ENCODE data around the gene GSN.

The GSN gene

GRCh38 chr9:121325387-121325786 lies 57.4 kb downstream of the GSN start:
- no peak for DNase-seq

DNA sequence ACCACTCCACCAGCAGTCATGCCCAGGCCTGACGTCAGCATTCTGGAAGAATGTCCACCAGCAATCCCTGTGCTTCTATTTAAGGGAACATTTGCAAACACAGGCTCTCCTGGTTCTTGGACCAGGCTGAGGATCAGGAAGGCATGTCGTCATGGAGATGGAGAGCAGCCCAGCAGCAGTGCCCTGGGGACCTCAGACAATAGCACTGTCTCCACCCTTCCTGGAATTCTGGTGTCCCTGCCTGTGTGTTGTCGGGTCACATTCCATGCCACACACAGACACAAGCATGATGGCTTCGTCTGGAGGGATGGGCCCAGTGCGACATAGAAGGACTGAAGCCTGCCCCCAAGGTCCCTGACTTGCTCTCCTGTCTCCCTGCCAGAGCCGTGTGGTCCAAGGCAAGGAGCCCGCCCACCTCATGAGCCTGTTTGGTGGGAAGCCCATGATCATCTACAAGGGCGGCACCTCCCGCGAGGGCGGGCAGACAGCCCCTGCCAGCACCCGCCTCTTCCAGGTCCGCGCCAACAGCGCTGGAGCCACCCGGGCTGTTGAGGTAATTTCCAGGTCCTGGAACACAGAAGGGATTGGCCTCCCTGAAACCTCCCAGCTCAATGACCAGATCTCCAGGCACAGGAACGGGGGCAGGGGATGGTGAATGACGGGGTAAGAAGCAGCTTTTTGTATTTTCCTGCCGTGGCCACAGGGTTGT lies 58.3 kb downstream of the GSN start:
- no peak for DNase-seq

DNA sequence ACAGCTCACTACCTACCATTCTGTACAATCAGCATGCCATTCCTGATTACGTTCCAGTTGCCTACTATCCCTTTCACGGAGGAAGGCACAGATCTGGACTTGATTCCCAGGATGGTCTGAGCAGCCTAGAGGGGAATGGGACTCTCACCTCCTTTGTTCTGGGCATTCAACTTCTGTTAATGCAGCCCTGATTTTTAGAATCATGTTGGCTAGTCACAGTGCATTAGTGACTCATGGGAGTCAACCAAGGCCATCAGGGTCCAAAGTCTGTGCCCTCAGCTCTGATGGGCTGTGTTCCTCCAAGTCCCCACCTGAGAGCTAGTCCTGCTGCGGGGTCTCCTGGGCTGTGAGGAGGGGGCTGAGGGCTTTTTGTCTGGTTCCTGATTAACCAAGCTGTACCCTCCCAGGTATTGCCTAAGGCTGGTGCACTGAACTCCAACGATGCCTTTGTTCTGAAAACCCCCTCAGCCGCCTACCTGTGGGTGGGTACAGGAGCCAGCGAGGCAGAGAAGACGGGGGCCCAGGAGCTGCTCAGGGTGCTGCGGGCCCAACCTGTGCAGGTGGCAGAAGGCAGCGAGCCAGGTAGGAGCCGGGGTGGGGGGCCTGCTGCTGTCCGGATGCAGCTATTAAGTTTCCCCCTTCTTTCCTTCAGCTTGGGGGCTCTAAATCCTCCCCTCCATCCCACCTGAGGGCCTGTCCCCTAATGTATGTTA lies 59.1 kb downstream of the GSN start:
- no peak for DNase-seq

- no peak for DNase-seq
These were observed 60.5 kb downstream of the GSN start for GRCh38 chr9:121328476-121328875.

DNA sequence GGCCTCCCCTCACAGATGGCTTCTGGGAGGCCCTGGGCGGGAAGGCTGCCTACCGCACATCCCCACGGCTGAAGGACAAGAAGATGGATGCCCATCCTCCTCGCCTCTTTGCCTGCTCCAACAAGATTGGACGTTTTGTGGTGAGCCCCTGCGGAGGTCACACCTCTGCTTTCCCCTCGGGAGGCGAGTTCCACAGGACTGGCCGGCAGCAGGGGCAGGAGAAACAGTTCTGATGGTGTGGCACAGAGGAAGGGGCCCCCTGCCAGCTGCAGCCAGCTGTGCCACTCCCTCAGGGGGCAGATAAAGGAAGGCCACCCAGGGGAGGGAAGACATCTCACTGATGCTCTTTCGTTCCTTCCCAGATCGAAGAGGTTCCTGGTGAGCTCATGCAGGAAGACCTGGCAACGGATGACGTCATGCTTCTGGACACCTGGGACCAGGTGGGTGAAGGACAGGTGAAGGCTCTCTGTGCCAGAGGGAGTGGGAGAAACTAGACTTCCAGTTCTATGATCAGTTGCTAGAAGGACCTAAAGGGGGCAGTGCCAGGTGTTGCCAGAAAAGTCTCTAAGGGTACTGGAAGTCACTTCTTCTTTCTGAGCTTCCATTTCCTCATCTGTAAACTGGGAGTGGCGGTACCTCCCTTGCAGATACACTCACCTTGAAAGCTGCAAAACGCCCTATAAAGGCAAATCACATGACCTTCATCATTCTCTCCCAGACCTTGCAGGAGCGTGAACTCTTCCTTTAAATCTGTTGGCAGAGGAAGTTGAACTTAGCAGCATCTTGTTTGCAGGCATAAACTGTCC lies 61.1 kb downstream of the GSN start:
- DNase-seq = no peak

DNA sequence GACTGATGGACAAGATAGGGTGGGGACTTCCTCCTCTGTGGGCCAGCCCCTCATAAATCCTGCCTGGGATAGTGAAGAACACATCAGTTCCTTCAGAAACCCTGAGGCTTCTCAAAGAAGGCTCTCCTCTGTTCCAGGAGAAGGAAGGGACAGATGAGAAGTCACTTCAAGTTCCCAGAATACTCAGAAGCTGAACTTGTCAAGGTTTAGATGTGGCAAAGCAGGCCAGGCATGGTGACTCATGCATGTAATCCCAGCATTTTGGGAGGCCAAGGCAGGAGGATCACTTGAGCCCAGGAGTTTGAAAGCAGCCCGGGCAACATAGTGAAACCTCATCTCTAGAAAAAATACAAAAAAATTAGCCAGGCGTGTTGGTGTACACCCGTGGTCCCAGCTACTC lies 63.6 kb downstream of the GSN start:
- no peak for DNase-seq

DNA sequence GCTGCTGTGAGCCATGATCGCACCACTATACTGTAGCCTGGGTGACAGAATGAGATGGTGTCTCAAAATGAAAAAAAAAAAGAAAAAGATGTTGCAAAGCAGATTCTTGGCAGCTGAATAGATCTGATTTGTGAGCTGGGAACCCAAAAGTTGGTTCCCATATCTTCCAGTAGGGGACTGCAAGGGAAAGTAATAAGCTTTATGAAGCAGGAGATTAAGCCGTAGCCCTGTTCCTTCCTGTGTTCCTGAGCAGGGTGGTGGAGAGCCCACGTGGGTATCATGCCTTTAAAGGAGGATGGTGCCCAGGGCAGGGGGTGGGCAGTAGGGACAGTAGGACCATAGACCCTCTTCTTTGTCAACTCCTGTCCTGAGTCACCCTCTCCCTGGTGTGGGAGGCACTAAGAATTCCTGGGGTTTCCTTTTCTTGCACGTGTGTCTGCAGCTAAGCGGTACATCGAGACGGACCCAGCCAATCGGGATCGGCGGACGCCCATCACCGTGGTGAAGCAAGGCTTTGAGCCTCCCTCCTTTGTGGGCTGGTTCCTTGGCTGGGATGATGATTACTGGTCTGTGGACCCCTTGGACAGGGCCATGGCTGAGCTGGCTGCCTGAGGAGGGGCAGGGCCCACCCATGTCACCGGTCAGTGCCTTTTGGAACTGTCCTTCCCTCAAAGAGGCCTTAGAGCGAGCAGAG lies 64.2 kb downstream of the GSN start:
- DNase-seq = no peak

GRCh38 chr9:121333950-121334773 lies 66.2 kb downstream of the GSN start:
- no peak for DNase-seq

DNA sequence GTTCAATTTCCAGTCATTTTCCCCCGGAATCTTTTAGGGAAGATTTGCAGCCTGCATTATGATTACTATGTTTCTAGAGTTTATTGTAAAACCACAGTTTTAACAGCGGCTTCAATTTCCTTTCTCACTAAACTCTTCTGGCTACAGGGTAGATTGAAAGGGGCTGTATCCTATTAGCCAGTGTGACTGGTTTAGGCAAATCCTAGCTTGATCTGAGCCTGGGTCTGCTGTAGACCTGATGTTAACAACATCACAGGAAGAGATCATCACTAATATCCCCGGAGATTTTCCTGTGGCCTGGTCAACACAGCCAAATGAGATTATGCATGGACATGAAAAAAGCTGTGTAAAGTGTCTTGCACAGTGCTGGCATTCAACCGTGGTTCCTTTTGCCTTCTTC lies 68.7 kb downstream of the GSN start:
- DNase-seq = no peak

GRCh38 chr9:121339437-121339836 lies 71.5 kb downstream of the GSN start:
- no peak for DNase-seq

DNA sequence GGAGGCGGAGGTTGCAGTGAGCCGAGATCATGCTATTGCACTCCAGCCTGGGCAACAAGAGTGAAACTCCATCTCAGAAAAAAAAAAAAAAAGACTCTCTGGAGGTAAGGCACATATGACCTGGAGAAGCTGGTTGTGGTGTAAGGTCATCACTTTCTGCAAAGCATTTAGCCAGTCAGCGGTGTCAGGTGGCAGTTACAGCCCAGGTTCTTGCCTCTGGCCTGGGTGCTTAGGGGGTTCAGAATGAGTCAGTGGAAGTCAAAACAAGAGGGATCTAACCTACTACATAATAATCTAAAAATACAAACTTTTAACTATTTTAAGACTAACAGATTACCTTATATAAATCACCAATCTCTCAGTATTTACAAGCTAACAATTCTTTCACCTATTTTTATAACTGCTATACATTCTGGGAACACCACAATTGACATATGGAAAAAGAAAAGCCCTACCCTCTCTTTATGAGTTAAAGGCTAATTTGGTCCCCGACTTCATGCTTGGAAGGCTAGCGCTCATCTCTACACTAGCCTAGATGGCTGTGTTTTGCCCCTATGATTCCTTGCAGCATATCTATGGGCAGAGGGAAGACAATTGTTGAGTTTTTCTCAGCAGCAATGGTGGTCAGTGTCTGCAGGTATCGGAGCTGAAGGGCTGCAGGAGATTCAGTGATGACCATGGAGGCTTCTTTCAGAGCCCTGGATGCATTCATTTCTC lies 72.9 kb downstream of the GSN start:
- no peak for DNase-seq

DNA sequence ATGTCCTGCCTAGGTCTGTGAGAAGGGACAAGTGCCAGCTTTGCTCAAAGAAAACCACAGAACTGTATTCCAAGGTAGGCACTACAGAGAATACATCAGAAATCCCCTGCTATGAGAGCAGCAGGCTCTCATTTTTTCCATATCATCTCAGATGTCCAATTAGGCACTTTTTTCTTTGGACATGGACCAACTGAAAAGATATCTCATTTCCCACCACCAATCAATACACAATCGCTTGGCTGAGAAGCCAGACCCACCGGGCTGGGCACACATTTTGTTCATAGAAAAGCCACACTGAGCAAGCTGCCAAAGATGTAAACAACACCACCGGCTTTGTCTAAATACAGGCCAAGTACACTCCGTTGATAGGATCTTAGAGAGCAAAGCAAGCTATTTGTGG lies 76.2 kb downstream of the GSN start:
- DNase-seq = peak; percentile 39

DNA sequence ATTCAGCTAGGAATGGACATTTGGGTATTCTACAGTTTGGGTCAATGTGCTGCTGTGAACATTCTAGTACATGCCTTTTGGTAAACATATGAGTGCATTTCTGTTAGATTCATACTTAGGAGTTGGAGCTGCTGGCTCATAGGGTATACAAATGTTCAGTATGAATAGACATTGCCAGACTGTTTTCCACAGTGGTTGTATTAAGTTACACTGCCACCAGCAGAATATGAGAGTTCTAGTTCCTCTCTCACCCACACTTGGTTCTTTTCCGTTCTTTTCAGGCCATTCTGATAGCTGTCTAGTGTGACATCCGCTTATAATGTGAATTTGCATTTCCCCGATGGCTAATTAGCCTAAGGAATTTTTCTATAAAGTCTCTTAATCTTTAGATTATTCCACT lies 77.1 kb downstream of the GSN start:
- DNase-seq = no peak

DNA sequence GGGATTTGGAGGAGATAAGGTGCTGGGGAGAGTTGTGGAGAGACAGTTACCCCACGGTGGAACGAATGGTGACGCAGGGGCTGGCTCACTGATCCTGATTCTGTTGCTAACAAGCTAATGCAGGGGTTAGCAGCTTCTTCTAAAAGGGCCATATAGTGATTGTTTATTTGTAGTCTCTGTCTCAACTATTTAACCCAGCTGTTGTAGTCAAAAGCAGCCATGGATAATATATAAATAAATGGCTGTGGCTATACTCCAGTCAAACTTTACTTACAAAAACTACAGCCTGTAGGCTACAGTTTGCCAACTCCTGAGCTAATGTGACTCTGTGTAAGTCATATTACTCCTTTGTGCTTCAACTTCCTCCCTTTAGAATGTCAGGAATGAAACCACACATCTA lies 80.3 kb downstream of the GSN start:
- no peak for DNase-seq

DNA sequence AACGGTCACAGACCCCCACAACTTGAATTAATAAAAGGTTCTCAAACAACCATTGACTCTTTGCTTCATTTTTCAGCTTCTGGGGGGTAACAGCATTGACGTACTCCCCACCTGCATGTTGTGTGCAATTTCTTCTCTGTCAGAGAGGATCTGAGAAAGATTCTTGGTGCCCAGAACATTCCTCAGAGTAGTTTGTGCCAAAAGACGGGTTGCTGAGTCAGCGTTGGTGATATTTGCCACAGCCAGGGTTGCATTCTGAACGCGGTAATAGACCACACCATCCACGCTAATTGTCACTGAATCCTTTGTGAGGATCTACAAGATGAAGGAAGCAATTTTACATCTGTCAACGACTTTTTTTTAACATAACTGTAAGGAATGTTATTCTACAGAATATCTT lies 81.0 kb downstream of the GSN start:
- DNase-seq = no peak

GRCh38 chr9:121350036-121350435 lies 82.1 kb downstream of the GSN start:
- DNase-seq = no peak

DNA sequence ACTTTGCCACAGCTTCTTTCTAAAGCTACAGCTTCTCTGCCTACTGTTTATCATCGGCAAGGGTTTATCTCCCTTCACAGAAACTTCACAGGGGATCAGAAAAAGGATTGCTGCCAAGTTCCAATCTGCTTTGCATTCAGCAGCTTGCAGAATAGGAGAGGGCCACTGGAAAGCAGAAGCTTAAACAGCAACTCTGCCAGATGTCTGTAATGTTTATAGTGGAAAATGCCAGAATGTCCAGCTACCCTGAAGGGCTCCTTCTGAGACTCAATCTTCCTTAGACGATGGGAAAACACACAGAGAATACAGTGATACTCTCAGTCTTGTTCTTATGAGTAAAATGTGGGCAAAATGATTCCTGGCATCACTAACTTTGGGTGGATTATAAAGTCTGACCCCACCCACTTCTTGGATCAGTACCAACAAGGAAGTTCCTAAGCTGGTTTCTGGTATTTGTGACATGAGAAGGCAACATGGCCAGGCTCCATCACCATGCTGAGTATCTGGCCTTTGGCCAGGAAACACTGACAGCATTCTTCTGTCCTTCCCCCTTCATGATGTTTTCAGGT lies 83.1 kb downstream of the GSN start:
- no peak for DNase-seq

DNA sequence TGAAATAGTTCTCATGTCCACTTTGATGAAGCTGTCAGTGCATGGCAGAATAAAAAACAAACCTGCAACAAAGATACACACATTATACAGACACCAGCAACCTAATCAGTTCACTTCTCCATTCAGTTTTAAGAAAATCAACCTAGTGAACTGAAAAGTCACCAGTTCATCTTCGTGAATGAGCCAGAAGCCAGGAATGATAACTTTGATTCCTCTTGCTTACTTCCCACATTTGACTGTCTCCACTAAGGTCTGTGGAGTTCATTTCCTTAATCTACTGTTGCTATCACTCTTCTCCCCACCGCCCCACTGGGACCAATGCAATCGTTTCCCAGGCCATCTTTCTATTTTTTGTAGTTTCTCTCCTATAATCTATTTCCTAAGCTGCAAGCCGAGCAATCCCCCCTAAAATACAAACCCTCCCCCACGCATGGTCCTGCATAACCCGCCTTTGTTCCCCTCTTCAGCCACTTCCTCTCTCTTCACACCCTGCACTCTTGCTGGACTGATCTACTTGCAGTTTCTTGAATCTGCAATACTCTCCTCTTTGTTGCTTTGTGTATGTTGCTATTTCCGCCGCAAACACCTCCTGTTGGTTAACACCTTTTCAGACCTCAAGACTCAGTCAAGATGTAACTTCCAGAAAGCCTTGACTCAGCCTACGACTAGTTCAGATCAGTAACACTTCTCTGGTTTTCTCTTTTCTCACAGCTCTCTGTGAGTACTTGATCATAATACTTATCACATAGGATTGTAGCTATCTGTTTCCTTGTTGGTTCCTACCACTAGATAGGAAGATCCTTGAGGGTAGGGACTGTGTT lies 85.5 kb downstream of the GSN start:
- no peak for DNase-seq

DNA sequence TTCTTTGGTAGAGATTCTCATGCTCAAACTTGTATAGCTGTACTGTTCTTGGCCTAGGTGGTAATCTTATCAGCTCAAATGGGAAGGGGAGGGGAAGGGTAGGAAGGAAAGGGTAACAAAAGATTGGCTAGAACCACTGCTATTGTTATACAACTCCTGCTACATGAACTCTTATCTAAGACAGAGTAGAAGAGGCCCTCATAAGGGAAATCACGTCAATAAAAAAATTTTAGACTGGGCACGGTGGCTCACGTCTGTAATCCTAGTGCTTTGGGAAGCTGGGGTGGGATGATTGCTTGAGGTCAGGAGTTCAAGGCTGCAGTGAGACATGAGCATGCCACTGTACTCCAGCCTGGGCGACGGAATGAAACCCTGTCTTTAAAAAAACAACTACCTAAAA lies 86.2 kb downstream of the GSN start:
- DNase-seq = no peak

DNA sequence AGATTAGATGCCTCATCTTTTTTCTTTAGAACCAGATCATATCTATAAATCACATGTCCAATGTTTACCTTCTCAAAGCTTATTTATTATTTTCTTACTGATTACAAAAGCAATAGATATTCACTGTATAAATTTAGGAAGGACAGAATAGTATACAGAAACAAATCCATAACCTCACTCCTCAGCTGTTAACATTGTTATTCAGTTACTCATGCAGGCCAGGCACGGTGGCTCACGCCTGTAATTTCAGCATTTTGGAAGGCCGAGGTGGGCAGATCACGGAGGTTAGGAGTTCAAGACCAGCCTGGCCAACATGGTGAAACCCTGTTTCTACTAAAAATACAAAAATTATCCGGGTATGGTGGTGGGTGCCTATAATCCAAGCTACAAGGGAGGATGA lies 86.8 kb downstream of the GSN start:
- no peak for DNase-seq

GRCh38 chr9:121357011-121357410 lies 89.0 kb downstream of the GSN start:
- no peak for DNase-seq
